Gastroesophageal sphincter (tissue), 4 donors: Measurements from ENCODE around the gene CCDC106. TPM values are rescaled to one million over a fixed set of nuclear protein-coding genes. Genes with fewer than 3 reads are reported as not detected.
A peak's percentile ranks its signal among the peaks of the same experiment; 100 is the strongest.

Experiments used
- ATAC-seq: fragments of 150-250 bp; one replicate; pipeline ENCODE4 v1.9.1; 2016; ENCODE audit warnings: mild to moderate bottlenecking, moderate library complexity
- H3K27ac ChIP-seq, 4 donors: fragments of 200-600 bp; sonication (generic) in 3 of 4; 1 replicate in 3 of 4; 2 replicates in 1 of 4; pipeline ENCODE4 v1.5.1; 2016 to 2019
- H3K27me3 ChIP-seq: fragments of 200-600 bp; sonication (generic); one replicate; pipeline ENCODE4 v1.5.1; 2019
- H3K36me3 ChIP-seq, 2 donors: fragments of 200-600 bp; sonication (generic); one replicate each; pipeline ENCODE4 v1.5.1; 2019; ENCODE audit warnings: control low read depth in 1 of 2
- H3K4me1 ChIP-seq, 3 donors: fragments of 200-600 bp; sonication (generic); 1 replicate in 2 of 3; 2 replicates in 1 of 3; pipeline ENCODE4 v1.5.1; 2016 to 2019; ENCODE audit warnings: control low read depth in 2 of 3
- H3K4me3 ChIP-seq, 2 donors: fragments of 200-600 bp; sonication (generic); one replicate each; pipeline ENCODE4 v1.5.1; 2019; ENCODE audit warnings: mild to moderate bottlenecking in 1 of 2, moderate library complexity in 1 of 2
- H3K9me3 ChIP-seq, 3 donors: fragments of 200-600 bp; sonication (generic); one replicate each; pipeline ENCODE4 v1.5.1; 2017 to 2019; ENCODE audit warnings: control low read depth in 2 of 3
- CTCF ChIP-seq, 4 experiments: fragments of 200-600 bp in 2 of 4; fragments of 450-650 bp in 2 of 4; sonication (generic) in 1 of 4; IDR thresholded peaks; one replicate each; pipeline ENCODE4 v1.5.1; 2017 to 2019; ENCODE audit warnings: antibody characterized with exemption in 4 of 4, mild to moderate bottlenecking in 2 of 4, moderate library complexity in 2 of 4
- EP300 ChIP-seq: sonication (generic); formaldehyde crosslinking; IDR thresholded peaks from one replicate; pipeline ENCODE4 v1.6.1; 2017; ENCODE audit warnings: antibody characterized with exemption, mild to moderate bottlenecking
- POLR2A ChIP-seq, 2 donors: fragments of 450-650 bp; IDR thresholded peaks; one replicate each; pipeline ENCODE4 v1.6.1; 2017; ENCODE audit warnings: antibody characterized with exemption in 2 of 2, mild to moderate bottlenecking in 2 of 2, moderate library complexity in 1 of 2
- POLR2AphosphoS5 ChIP-seq: sonication (generic); formaldehyde crosslinking; IDR thresholded peaks from one replicate; pipeline ENCODE4 v1.6.1; 2017; ENCODE audit warnings: antibody characterized with exemption
- WGBS, 2 donors: methylation state at CpG; one replicate each; pipeline ENCODE4 v1.1.5; 2018; ENCODE audit warnings: low coverage in 1 of 2; 5-methylcytosine and 5-hydroxymethylcytosine counted together
- total RNA-seq, 4 donors: library from RNA; depleted of rRNA; stranded (reverse); fragments of >200 nt; gene quantifications; one replicate each; pipeline ENCODE4 v1.1.0, GENCODE V29; 2016

CCDC106 gene
- total RNA-seq, 4 donors from 2014 or later: 11.4 to 28.5 (median 15.5) TPM

DNA sequence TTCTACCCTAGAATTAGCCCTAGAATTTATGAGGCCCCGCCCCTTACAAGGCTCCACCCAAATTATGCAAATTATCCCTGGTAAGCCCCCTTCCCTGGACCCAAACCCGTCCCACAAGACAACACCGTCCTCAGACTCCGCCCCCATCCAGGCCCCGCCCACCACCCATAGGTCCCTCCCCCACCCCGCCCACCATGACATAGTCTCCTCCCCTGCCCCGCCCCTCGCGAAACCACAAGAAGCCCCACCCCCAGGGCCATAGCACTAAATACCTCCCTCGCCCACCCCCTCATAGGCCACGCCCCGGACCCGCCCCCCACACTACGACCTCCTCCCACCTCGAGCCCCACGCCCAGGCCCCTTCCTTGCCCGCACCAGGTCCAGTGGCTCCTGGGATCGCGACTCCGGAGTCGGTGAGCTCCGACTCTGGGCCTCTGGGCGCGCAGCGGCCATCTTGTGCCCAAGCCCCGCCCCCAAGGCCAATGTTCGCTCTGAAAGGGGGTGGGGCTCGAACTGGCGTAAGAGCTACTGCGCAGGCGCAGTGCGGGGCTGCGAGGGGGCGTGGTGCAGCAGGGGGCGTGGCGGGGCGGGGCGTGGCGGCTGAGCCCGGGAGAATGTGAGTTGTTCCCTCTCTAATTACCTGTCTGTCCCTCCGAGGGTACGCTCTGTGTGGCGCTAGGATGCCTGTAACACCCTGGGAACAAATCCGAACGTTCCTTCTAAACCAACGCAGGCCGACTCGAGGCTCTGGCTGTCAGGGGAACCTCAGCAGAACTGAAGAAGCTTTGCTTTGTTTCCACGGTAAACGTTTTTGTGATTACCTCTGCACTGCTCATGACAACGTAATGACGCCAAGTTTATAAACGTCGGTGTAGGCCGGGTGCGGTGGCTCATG lies 23.7 kb upstream of the CCDC106 start, which contains the start of gene ZNF784:
Gene ZNF784, minus strand, starts transcription at position 458 of the 895 bp plus-strand sequence. Its CDS starts 5 bp downstream, at position 453.
- Histone ChIP-seq H3K4me1 (peaks cover 0 to 25% (median 0%) of the 10 kb centered on the region in 3 donors), H3K36me3 (peaks cover 0 to 24% of the 10 kb centered on the region in 2 donors), H3K27ac (peak within 1 kb of the TSS; percentile 76 to 100 (median 95)), H3K27me3 (no peaks in the 10 kb centered on the region), H3K9me3 (no peaks in the 10 kb centered on the region), H3K4me3 (peak within 1 kb of the TSS; percentile 49 to 69)
- ATAC-seq: peak; percentile 91
- TF ChIP-seq CTCF (IDR thresholded peaks at IDR 0.05) (peak in 1 of 4 experiments; percentile 9), POLR2AphosphoS5 (peak; percentile 46), POLR2A (IDR thresholded peaks at IDR 0.05) (peak; percentile 33 to 37), EP300 (no peak)
- WGBS, 2 donors: 0% methylated on average over 3 to 10 of the region's 56 CpGs

- 35 to 58% methylated on average over 6 to 11 of the region's 11 CpGs for WGBS, 2 donors
- Histone ChIP-seq H3K9me3 (no peaks in the 10 kb centered on the region), H3K27ac (peak overlapping the region in 3 of 4 donors; percentile 95 to 100 (median 95)), H3K4me3 (peak overlapping the region; percentile 49 to 69), H3K27me3 (no peaks in the 10 kb centered on the region), H3K36me3 (peaks cover 0 to 24% of the 10 kb centered on the region in 2 donors), H3K4me1 (peaks cover 0 to 20% (median 0%) of the 10 kb centered on the region in 3 donors)
- no peak for ATAC-seq
- TF ChIP-seq POLR2AphosphoS5: no peak
- TF ChIP-seq EP300: no peak
- TF ChIP-seq CTCF (IDR thresholded peaks at IDR 0.05): no peak
- no peak for TF ChIP-seq POLR2A (IDR thresholded peaks at IDR 0.05)
Observed at GRCh38 chr19:55625004-55625326, 23.0 kb upstream of the CCDC106 start.

- H3K27ac ChIP-seq: no peak overlapping the region
- no peak overlapping the region for H3K4me3 ChIP-seq
- peaks cover 0 to 14% of the 10 kb centered on the region in 2 donors for H3K36me3 ChIP-seq
- no peaks in the 10 kb centered on the region for H3K27me3 ChIP-seq
- peaks cover 0 to 20% (median 0%) of the 10 kb centered on the region in 3 donors for H3K4me1 ChIP-seq
- TF ChIP-seq POLR2AphosphoS5 (no peak), EP300 (no peak), CTCF (IDR thresholded peaks at IDR 0.05) (no peak), POLR2A (IDR thresholded peaks at IDR 0.05) (no peak)
- H3K9me3 ChIP-seq: no peaks in the 10 kb centered on the region
- no peak for ATAC-seq
- 81 to 89% methylated on average over 7 to 11 of the region's 11 CpGs for WGBS, 2 donors
Observed at GRCh38 chr19:55626350-55626749, 21.7 kb upstream of the CCDC106 start.

- H3K27ac ChIP-seq: peak overlapping the region; percentile 25 to 78 (median 72)
- 0 to 64% methylated on average over 1 to 2 of the region's 3 CpGs for WGBS, 2 donors
- peak; percentile 72 for ATAC-seq
Observed at GRCh38 chr19:55632463-55632834, 15.6 kb upstream of the CCDC106 start.

More at GRCh38 chr19:55632463-55632834, 15.6 kb upstream of the CCDC106 start:
- no peaks in the 10 kb centered on the region for H3K36me3 ChIP-seq
- no peaks in the 10 kb centered on the region for H3K9me3 ChIP-seq
- H3K4me3 ChIP-seq: no peak overlapping the region
- H3K27me3 ChIP-seq: no peaks in the 10 kb centered on the region
- H3K4me1 ChIP-seq: peaks cover 2 to 47% (median 23%) of the 10 kb centered on the region in 3 donors
- TF ChIP-seq POLR2AphosphoS5: no peak
- no peak for TF ChIP-seq POLR2A (IDR thresholded peaks at IDR 0.05)
- TF ChIP-seq EP300: no peak
- peak; percentile 84 to 94 (median 89) for TF ChIP-seq CTCF (IDR thresholded peaks at IDR 0.05)
